B cell (primary cell): ENCODE results near the gene CORO2B. TPM values are rescaled to one million over a fixed set of nuclear protein-coding genes. Genes with fewer than 3 reads are reported as not detected.
A peak's percentile ranks its signal among the peaks of the same experiment; 100 is the strongest.

Source experiments
- ATAC-seq: fragments of 200-7000 bp; cut with Tn5 transposase; one replicate; pipeline ENCODE4 v1.10.0; 2021; ENCODE audit warnings: low read depth, mild to moderate bottlenecking, moderate number of reproducible peaks, moderate library complexity
- CTCF ChIA-PET: fragments of 350-600 bp; sonication (Branson Sonifier 250); formaldehyde crosslinking; loops from one replicate; lab custom pipeline; 2021; ENCODE audit warnings: antibody characterized with exemption, inconsistent platforms; lab: Charles Lee
- POLR2A ChIA-PET: fragments of 350-600 bp; sonication (Branson Sonifier 250); formaldehyde crosslinking; loops from one replicate; lab custom pipeline; 2021; ENCODE audit warnings: antibody characterized with exemption; lab: Charles Lee
- DNase-seq: peaks from one replicate; pipeline ENCODE4 v3.0.0; 2013
- H2AFZ ChIP-seq: 2 replicates; pipeline ENCODE4 v1.6.1; 2012; ENCODE audit warnings: mild to moderate bottlenecking, low read depth, low read length; ENCODE audit not compliant: insufficient read depth, poor library complexity, severe bottlenecking
- H3K27ac ChIP-seq, 2 donors: 1 replicate in 1 of 2; 2 replicates in 1 of 2; pipeline ENCODE4 v1.5.1; 2012 to 2013; ENCODE audit warnings: low read length in 2 of 2, mild to moderate bottlenecking in 2 of 2, moderate library complexity in 1 of 2
- H3K27me3 ChIP-seq, 4 experiments: fragments of 200-600 bp in 1 of 4; sonication (generic) in 1 of 4; replicated peaks in 1 of 4; 1 replicate in 2 of 4; 2 replicates in 2 of 4; pipeline versions ENCODE4 v1.6.1 to v1.7.0; 2013 to 2016; ENCODE audit warnings: low read length in 3 of 4, mild to moderate bottlenecking in 2 of 4, mixed read lengths in 1 of 4, moderate library complexity in 1 of 4; ENCODE audit not compliant: insufficient read depth in 4 of 4, control insufficient read depth in 3 of 4; ENCODE audit errors: control extremely low read depth in 1 of 4
- H3K36me3 ChIP-seq, 2 experiments: replicated peaks in 1 of 2; 1 replicate in 1 of 2; 2 replicates in 1 of 2; pipeline versions ENCODE4 v1.6.1 to v1.7.1; 2013; ENCODE audit warnings: low read length in 1 of 2; ENCODE audit not compliant: insufficient read depth in 2 of 2, control insufficient read depth in 1 of 2; ENCODE audit errors: control extremely low read depth in 1 of 2, extremely low read depth in 1 of 2
- H3K4me1 ChIP-seq, 2 donors: fragments of 200-600 bp in 1 of 2; sonication (generic) in 1 of 2; 1 replicate in 1 of 2; 2 replicates in 1 of 2; pipeline versions ENCODE4 v1.5.1 to v1.6.1; 2013 to 2017; ENCODE audit warnings: low read length in 2 of 2; ENCODE audit not compliant: control insufficient read depth in 2 of 2, insufficient read depth in 2 of 2
- H3K4me2 ChIP-seq: replicated peaks from 2 replicates; pipeline ENCODE3; 2012; ENCODE audit warnings: mild to moderate bottlenecking, low read depth, low read length; ENCODE audit not compliant: poor library complexity, severe bottlenecking
- H3K4me3 ChIP-seq, 5 experiments: fragments of 200-600 bp in 1 of 5; sonication (generic) in 1 of 5; 1 replicate in 3 of 5; 2 replicates in 2 of 5; pipeline versions ENCODE4 v1.5.1 to v1.7.0; 2011 to 2016; ENCODE audit warnings: low read length in 4 of 5, mild to moderate bottlenecking in 4 of 5, low read depth in 2 of 5, control low read depth in 1 of 5, moderate library complexity in 1 of 5; ENCODE audit not compliant: insufficient read depth in 1 of 5; ENCODE audit errors: control extremely low read depth in 1 of 5, extremely low read depth in 1 of 5
- H3K79me2 ChIP-seq: fragments of 200-600 bp; sonication (generic); one replicate; pipeline ENCODE4 v1.6.0; 2016; ENCODE audit warnings: low read length; ENCODE audit not compliant: control insufficient read depth, insufficient read depth
- H3K9ac ChIP-seq: fragments of 200-600 bp; sonication (generic); 2 replicates; pipeline ENCODE4 v1.6.1; 2017; ENCODE audit warnings: mild to moderate bottlenecking, low read length, moderate library complexity
- H3K9me3 ChIP-seq, 3 donors: one replicate each; pipeline versions ENCODE4 v1.6.1 to v1.7.1; 2013; ENCODE audit warnings: low read length in 2 of 3; ENCODE audit not compliant: control insufficient read depth in 2 of 3, insufficient read depth in 1 of 3; ENCODE audit errors: control extremely low read depth in 1 of 3
- H4K20me1 ChIP-seq: 2 replicates; pipeline ENCODE4 v1.6.0; 2012; ENCODE audit warnings: mild to moderate bottlenecking, low read length; ENCODE audit not compliant: insufficient read depth, control insufficient read depth, poor library complexity, severe bottlenecking
- H3K27ac Mint-ChIP-seq: one replicate; pipeline ENCODE4 v1.8.0; 2021; ENCODE audit warnings: mixed read lengths
- H3K27me3 Mint-ChIP-seq: one replicate; pipeline ENCODE4 v1.8.0; 2021; ENCODE audit warnings: mixed read lengths
- H3K4me1 Mint-ChIP-seq: one replicate; pipeline ENCODE4 v1.8.0; 2021; ENCODE audit warnings: mixed read lengths
- H3K4me3 Mint-ChIP-seq: one replicate; pipeline ENCODE4 v1.8.0; 2021; ENCODE audit warnings: mixed read lengths
- H3K9me3 Mint-ChIP-seq: one replicate; pipeline ENCODE4 v1.8.0; 2022; ENCODE audit warnings: mixed read lengths; ENCODE audit not compliant: insufficient read depth
- CTCF ChIP-seq: fragments of 200-600 bp; IDR thresholded peaks from one replicate; pipeline ENCODE4 v1.8.0; 2022; ENCODE audit warnings: antibody characterized with exemption, mild to moderate bottlenecking
- EZH2 ChIP-seq: IDR thresholded peaks from 2 replicates; pipeline ENCODE4 v1.6.1; 2012; ENCODE audit warnings: borderline replicate concordance, low read depth, mild to moderate bottlenecking, moderate library complexity, low read length; ENCODE audit not compliant: insufficient read depth, poor library complexity, severe bottlenecking
- WGBS: methylation state at CpG from one replicate; pipeline ENCODE4 v1.1.5; 2013; ENCODE audit warnings: missing lambda C conversion rate; ENCODE audit not compliant: insufficient coverage; 5-methylcytosine and 5-hydroxymethylcytosine counted together
- intact Hi-C: fragments of 100-400 bp; cut with micrococcal nuclease; formaldehyde crosslinking; loops from one replicate; pipeline ENCODE4 v1.10.0; 2022
- polyA plus RNA-seq: library from polyadenylated mRNA; depleted of rRNA; stranded (reverse); fragments of >200 nt; gene quantifications from 2 replicates; pipeline ENCODE4 v1.2.3, GENCODE V29; 2012
- total RNA-seq, 2 donors: library from RNA; stranded (reverse); fragments of 120-200 nt in 1 of 2; gene quantifications; 1 replicate in 1 of 2; 2 replicates in 1 of 2; pipeline versions ENCODE4 v1.2.3 to v1.2.4, GENCODE V29; 2013 to 2022

The CORO2B gene
- total and polyA plus RNA-seq, 2 donors (not counting 1 experiment from before 2014, with no cell fraction given), result 9.5 to 11.3 TPM

GRCh38 chr15:68592544-68592943 lies 13.8 kb downstream of the CORO2B start:
- Mint-ChIP-seq H3K27ac (no peak overlapping the region), H3K27me3 (peaks cover 9% of the 10 kb centered on the region), H3K4me3 (no peak overlapping the region), H3K4me1 (peaks cover 41% of the 10 kb centered on the region), H3K9me3 (no peaks in the 10 kb centered on the region)
- Histone ChIP-seq H2AFZ (no peak overlapping the region), H3K36me3 (no peaks in the 10 kb centered on the region), H3K4me1 (peaks cover 32 to 34% of the 10 kb centered on the region in 2 donors), H3K4me3 (no peak overlapping the region), H3K9ac (no peak overlapping the region), H3K9me3 (no peaks in the 10 kb centered on the region), H3K27ac (no peak overlapping the region), H4K20me1 (peaks cover 19% of the 10 kb centered on the region), H3K27me3 (peaks cover 0 to 3% (median 0%) of the 10 kb centered on the region in 4 experiments), H3K79me2 (peaks cover 84% of the 10 kb centered on the region), H3K4me2 (no peak overlapping the region)
- ATAC-seq (no peak), DNase-seq (no peak)
- TF ChIP-seq EZH2 (no peak), CTCF (no peak)
- WGBS, result 96% methylated on average over 3 of the region's 3 CpGs
- CTCF ChIA-PET, result interaction anchor here (1.2 kb wide), 1 partner anchor 41 kb away, joined by 3 read pairs; no protein-coding TSS in a partner anchor
- intact Hi-C loops, result no loop called here
- POLR2A ChIA-PET, result no interaction called here

- no peak overlapping the region for H2AFZ ChIP-seq
- peaks cover 20% of the 10 kb centered on the region for H4K20me1 ChIP-seq
- H3K4me1 Mint-ChIP-seq, result peaks cover 41% of the 10 kb centered on the region
- H3K27ac ChIP-seq, result no peak overlapping the region
- H3K79me2 ChIP-seq, result peaks cover 84% of the 10 kb centered on the region
- WGBS, result 100% methylated on average over 1 of the region's 1 CpG
- no peak overlapping the region for H3K9ac ChIP-seq
- H3K27me3 Mint-ChIP-seq, result peaks cover 9% of the 10 kb centered on the region
- H3K4me1 ChIP-seq, result peaks cover 32 to 33% of the 10 kb centered on the region in 2 donors
- H3K27me3 ChIP-seq, result peaks cover 0 to 3% (median 0%) of the 10 kb centered on the region in 4 experiments
- peak overlapping the region; percentile 68 for H3K27ac Mint-ChIP-seq
- no peaks in the 10 kb centered on the region for H3K9me3 Mint-ChIP-seq
- no peak overlapping the region for H3K4me3 Mint-ChIP-seq
- CTCF ChIA-PET, result interaction anchor here (1.2 kb wide), 1 partner anchor 42 kb away, joined by 3 read pairs; no protein-coding TSS in a partner anchor
- H3K4me3 ChIP-seq, result no peak overlapping the region
- no peaks in the 10 kb centered on the region for H3K9me3 ChIP-seq
- H3K4me2 ChIP-seq, result peak overlapping the region; percentile 53
- intact Hi-C loops, result no loop called here
- ATAC-seq (no peak), DNase-seq (no peak)
- no peaks in the 10 kb centered on the region for H3K36me3 ChIP-seq
- POLR2A ChIA-PET, result no interaction called here
- TF ChIP-seq CTCF (no peak), EZH2 (no peak)
Observed at GRCh38 chr15:68593341-68593740, 14.5 kb downstream of the CORO2B start.
